HG03064 (cell line): ENCODE results near the gene FXYD7.
"Not testable (repeated sequence)": the region's sequence is repeated elsewhere in the genome, so short reads cannot be mapped to it uniquely, and the experiment has no call there.

Experiments
- ATAC-seq: cut with Tn5 transposase; IDR thresholded peaks from one replicate; pipeline ENCODE4 v1.9.1; 2021; ENCODE audit warnings: low read depth; ENCODE audit not compliant: unreplicated experiment

The FXYD7 gene

DNA sequence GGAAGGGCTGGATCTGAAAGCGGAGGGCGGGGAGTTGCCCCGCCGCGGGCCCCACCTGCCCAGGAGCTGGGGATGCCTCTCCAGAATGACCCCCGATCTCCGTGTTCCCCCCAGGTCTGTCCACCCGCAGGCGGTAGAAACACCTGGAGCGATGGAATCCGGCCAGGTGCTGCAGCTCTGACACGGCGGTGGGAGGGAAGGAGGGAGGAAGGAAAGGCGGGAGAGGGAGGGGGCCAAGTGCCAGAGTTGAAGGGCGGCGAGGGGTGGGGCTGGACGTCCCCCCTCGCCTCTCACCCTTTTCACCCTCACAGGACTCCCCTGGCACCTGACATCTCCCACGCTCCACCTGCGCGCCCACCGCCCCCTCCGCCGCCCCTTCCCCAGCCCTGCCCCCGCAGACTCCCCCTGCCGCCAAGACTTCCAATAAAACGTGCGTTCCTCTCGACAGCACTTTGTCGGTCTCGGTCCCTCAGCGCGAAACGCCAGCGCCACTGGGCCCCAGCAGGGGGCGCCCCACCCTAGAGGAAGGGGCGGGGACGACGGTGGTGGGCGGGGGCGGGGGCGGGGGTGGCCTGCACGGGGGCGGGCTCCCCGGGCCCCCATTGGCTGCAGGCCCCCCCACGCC is 337 bp upstream of the FXYD7 start:
- no peak for ATAC-seq

DNA sequence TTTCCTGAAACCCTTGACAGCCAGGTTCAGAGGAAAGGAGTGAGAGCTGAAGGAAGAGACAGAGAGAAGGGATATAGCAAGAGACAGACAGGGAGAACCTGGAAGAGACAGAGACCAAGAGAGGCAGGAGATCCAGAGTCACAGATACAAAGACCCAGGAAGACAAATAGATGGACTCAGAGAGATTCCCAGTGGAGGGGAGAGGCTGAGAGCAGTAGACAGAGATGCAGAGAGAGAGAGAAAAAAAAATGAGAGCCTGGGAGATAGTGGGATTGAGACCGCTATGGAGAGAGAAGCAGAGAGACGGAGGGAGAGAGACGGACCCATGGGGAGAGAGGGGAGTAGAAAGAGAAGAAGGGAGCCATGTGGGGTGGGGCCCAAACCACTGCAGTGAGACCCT is 763 bp downstream of the FXYD7 start:
- ATAC-seq: no peak

DNA sequence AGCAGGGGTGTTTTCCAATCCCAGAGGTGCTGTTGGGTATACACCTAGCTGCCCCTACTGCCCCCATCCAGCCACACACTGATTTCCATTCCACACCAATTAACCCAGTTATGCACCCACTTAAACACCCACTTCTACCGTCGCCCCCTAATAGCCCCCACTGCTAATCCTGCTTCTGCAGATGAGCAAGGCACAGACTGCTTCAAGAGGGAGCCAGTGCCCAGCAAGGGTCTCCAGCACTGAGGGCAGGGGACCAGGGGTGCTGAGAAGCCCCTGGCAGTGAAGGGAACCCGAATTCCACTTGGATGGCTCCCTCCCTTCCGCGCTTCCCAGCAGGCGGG is 1.2 kb downstream of the FXYD7 start:
- no peak for ATAC-seq

DNA sequence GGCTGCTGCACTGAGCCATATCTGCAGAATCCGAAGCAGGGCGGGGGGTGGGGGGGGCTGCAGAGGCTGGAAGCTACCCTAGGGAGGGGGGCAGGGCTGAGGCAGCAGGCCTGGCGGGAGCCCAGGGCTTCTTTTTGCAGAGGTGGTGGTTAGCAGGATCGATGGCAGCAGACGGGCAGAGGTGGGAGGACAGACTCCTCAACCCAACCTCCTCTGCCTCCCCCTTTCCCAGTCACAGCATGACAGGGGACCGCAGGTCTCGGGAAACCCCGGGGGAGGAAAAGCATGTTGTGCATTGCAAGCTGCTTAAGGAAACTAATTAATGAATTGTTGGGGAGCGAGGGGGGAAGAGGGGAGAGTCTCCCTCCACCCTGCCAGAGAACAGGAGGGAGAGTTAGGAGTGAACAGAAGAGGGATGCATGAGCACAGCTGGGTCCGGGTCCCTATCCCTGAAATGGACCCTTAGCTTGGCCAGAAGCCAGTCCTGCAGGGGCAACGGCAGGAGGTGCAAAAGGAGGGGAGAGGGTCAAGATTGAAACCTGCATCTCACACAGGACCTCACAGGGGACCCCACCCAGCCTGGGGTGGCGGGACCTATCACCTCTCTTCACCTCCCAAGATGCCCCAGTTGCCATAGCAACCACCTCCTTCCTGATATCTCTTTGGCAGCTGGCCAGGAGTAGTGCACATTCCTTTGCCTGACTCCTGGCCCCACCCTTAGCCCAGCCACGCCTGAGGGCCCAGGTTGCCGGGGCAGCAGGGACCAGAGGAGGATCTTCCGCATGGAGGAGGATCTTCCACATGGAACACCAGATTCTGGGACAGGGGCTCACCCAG is 1.8 kb downstream of the FXYD7 start:
- no peak for ATAC-seq

DNA sequence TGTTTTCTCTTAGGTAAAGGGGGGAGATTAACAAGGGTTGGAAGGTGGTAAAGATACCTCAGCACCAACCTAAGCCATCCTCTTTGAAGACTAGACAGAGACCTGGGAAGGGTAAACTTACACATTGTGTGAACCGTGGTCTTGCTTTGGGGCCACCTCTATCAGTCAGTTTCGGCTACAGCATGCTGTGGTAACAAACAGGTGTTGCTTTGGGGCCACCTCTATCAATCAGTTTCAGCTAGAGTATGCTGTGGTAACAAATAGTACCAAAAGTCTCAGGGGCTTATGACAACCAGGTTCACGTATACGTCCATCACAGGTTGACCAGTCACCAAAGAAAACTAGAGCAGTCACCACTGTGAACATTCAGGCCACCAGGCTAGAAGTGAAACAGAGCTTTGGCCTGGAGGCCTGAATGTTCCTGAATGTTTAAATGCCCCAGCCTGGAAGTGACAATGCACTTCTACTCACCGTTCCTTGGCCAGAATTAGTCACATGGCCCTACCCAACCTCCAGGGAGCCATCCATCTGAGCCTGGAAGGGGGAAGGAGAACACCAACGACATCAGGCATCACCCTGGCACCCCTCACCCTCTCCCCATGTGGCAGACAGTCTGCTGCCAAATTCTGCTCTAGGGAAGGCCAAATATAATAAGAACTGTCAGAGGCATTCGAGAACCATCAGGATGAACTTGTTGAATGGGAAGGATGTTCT is 3.8 kb downstream of the FXYD7 start:
- no peak for ATAC-seq

DNA sequence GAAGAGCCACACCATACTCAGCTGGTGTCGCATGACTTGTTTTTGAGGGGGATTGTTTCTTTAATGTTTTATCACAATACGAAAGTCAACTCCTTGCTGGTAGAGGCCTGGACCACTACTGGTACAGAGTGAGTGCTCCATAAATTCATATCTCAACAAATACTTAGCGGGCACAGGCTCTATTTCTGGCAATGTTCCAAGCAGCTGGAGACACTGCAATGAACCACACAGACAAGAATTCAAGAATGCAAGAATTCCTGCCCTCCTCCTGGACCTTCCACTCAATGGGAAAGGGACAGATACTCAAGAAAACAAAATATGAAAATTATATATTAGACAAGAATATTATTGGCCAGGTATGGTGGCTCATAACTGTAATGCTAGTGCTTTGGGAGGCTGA is 6.4 kb downstream of the FXYD7 start:
- no peak for ATAC-seq

DNA sequence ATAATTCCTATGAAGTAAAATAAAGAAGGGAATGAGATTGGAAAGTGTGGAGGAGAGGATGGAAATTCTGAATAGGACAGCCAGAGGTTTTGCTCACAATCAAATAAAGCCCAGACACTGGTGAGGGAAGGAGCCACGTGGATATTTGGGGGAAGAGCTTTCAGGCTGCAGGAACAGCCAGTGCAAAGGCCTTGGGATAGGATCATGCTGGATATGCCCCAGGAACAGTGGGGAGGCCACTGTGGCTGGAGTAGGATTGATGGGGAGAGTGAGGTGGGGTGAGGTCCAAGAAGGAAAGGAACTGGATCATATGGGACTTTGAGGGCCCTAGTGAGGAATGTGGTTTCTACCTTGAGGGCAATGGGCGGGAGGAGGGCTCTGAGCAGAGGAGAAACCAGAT is 7.4 kb downstream of the FXYD7 start:
- no peak for ATAC-seq

DNA sequence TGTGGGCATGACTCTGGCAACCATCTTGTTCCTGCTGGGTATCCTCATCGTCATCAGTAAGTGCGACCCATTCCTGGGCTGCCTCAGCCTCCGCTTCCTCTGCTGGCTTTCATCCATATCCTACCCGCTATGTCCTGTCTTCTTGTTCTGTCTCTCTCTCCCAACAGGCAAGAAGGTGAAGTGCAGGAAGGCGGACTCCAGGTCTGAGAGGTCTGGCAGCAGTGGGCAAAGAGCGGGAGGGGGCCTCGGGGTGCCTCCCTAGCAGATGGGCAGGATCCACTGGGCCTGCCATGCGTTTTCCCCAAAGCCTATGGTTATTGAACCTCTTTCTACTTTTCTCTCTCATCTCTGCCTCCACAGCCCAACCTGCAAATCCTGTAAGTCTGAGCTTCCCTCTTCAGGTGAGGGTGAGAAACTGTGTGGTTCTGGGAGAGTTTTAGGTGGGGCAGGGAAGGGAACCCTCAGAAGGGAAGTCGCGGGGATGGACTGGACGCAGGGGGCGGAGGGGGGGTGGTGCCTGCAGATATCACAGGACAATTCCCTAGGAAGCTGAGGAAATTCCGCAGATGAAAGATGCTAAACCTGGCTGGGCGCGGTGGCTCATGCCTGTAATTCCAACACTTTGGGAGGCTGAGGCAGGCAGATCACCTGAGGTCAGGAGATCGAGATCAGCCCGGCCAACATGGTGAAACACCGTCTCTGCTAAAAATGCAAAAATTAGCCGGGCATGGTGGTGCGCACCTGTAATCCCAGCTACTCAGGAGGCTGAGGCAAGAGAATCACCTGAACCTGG is 8.4 kb downstream of the FXYD7 start:
- ATAC-seq: no peak

DNA sequence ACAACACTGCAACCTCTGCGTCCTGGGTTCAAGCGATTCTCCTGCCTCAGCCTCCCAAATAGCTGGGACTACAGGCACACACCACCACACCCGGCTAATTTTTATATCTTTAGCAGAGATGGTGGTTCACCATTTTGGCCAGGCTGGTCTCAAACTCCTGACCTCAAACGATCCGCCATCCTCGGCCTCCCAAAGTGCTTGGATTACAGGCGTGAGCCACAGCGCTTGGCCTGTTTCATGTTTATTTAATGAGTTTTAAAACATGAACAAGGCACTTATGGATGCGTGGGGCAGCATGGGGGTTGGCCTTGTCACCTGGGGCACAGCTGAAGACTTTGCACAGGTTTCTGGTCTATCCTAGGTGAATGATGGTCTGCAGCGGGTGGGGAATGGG is 10.1 kb downstream of the FXYD7 start:
- ATAC-seq: not testable (repeated sequence)

DNA sequence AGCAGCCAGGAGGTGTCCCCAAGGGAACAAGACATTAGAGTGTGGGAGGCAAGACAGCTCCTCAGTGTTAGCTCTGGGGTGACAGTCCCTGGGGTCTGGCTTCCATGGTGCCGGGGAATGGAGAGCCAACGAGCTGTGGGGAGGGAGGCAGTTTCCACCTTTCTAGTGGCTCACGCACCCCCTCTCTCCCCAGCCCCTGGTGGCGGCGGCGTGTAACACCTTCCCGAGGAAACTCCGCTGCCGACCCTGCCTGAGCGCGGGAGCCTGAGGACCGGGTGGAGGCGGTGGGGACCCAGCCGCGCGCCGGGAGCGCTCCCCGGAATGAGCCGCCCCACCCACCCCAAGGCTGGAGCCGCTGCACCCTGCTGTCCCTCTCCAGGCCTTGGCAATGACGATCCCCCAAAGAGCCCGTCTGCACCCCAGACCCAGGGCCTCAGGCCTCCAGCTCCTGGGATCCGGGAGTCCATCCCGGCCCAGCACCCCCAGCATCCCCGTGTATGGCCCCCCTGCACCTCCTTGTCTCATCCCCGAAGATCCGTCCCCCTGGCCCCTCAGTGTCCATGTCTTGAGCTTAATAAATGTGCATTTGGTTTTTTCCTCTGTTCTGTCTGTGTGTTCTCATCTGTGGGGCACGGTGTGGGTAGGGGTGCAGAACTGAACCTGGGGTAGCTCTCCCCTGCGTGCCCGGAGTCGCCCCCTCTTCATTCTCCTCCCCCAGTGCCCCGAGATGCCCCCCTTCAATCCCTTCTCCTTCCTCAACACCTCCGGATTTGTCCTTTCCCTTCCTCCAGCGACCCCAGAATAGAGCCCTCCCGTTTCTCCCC is 10.9 kb downstream of the FXYD7 start:
- ATAC-seq: no peak

DNA sequence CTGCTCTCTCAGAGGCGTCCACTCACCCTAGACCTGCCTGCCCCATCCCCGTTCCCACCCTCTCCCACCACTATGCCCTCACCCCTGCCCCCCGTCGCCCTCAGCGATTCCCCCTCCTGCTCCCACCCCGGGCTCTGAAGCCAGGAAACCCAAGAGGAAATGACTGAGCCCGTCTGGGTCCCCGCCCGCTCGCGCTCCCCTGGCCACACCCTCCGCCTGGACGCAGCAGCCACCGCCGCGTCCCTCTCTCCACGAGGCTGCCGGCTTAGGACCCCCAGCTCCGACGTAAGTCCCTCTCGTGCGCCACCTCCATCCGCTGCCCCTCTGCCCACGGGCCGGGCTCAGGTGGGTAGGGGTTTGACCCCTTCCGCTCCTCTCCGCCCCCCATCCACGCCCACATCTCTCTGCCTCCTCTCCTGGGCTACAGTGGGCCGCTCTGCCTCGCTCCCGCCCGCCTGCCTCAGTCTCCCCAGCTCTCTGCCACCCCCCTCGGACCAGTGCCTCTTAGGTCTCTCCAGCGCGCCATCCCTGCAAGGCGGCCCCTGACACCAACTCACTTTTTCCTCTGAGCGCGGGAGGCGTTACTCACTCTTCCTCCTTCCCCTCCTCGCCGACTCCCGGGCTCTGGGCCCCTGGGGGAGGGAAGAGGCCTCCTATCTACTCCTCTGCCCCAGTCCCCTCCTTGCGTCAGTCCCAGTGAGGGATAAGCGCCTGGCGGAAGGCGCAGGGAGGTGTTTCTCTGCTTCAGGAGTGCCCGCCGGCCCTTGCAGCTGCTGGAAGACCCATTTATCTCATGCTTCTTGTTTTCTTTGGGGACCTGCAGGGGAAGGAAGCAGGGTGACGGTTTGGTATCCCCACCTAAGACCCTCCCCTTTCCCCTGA is 11.7 kb downstream of the FXYD7 start, which contains the start of gene FXYD5:
Gene FXYD5 (plus strand): TSS at position 211 of the 882 bp plus-strand sequence. CDS start 816 bp downstream, outside the sequence.
- ATAC-seq: no peak

DNA sequence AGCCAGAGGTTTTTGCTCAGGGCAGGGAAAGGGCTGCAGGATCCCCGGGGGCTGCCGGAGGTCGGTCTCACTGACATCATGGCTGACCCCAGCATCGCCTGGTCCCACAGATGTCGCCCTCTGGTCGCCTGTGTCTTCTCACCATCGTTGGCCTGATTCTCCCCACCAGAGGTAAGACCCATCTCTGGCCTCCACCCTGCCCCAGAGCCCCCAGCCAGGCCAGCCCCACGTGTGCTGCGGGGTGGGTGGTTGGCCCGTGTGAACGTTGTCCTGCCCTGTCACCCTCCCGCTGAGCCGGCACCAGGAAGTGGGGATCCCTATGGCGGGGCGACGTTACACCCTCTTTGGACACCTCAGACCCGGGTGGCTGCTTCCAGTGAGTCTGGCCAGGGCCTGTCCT is 12.4 kb downstream of the FXYD7 start:
- no peak for ATAC-seq

DNA sequence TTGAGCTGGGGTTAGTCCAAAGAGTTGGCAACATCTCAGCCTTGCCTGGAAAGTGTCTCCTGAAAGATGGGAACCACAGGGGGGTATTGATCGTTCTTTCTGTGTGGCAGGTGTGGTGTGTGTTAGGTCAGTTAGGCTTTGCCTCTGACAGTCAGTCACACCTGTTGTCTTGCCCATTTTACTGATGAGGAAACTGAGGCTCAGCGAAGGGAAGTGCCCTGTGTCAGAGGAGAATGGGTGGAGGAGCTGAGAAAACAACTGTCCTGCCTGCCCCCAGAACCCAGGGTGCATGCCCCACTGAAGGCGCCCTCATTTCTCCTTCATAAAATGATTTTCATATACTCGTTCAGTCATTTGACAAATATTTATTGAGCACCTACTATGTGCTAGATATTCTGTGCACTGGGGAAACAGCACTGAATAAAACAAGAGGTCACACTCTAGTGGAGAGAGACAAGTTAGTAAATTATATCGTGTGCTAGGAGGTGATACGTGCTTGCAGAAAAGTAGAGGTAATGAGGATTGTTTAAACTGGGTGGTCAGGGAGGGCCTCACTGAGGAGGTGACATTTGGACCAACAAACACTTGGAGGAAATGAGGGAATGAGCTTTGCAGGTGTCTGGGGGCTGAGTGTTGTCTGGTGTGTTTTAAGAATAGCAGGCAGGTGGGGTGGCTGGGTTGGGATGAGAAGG is 13.1 kb downstream of the FXYD7 start:
- ATAC-seq: no peak

DNA sequence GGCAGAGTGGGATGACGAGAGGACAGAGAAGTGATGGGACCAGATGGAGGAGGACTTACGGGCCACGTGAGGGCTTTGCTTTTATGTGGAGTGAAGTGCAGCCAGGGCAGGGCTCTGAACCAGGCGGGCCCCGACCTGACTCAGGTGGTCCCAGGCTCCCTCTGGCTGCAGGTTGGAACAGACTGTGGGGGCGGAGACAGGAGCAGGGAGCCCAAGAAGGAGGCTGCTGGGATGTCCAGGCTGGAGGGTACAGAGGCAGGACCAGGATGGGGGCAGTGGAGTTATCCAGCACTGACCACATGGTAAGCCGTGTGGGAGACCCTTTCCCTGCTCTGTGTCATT is 13.6 kb downstream of the FXYD7 start:
- no peak for ATAC-seq

DNA sequence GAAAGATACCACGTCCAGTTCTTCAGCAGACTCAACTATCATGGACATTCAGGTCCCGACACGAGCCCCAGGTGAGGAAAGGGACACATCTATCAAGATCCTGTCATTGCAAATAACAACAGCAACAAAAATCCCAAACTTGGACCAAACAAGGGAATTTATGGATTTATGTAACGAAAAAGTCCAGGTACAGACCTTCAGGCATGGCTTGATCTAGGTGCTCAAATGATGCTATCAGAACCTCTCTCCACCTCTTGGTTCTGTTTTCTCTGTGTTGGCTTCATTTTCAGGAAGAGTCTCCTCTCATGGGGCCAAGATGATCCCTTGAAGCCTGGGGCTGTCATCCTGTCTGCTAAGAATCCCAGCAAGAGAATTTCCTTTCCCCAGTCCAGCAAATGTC is 14.4 kb downstream of the FXYD7 start:
- no peak for ATAC-seq

DNA sequence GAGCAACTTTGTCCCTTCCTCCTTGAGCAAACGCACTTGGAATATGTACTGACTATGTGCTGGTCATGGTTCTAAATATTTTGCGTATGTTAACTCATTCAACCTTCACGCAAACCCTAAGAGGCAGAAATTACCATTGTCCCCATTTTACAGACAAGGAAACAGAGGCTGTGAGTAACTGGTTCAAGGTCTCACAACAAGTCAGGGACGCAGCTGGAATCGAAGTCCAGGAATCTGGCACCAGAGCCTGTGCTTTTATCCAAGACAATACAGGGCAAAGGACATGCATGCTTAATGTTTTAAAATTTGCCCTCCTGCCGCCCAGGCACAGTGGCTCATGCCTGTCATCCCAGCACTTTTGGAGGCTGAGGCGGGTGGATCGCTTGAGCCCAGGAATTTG is 16.6 kb downstream of the FXYD7 start:
- ATAC-seq: no peak

DNA sequence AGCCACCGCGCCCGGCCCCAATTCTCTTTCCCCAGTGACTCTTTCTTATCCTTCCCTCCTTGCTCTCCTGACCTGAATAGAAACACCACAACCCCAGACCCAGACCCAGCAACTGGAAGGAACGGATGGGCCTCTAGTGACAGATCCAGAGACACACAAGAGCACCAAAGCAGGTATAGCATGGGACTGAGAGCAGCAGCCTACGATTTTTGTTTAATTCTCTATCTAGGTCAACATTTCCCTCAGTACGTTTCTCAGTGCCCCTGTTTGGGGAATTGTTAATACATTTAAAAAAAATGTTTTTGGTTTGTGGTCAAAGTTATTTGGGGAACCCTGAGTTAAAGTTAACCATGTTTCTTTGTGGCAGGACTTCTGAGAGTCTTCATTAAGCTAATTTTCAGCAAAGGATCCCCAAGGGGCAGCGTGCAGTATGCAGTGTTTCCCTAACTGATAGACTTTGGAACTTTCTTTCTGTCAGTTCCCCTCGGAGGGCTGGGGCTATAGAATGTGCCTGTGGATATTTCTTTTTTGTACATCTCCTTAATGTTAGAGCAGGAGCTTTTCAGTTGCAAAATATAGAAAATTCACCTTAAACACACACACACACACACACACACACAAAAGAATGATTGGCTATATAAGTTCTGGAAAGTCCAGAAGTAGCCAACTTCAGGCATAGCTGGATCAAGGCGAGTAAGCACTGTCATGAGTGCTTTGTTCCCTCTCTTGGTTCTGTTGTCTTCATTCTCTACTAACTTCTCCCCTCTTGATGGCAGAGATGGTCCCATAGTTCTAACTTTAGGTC is 17.8 kb downstream of the FXYD7 start:
- ATAC-seq: no peak

DNA sequence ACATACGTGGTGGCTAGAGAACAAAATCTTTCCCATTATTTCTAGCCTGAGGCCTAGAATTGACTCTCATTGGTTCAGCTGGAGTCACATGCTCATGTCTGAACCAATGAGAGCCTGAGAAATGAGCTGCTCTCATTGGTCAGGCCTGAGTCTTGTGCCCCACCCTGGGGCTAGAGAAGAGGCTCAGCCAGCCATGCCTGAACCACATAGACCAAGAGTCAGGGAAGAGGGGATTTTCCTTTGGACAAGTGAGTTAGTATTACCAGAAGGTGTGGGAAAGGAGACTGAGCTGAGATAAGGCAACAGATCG is 18.3 kb downstream of the FXYD7 start:
- no peak for ATAC-seq
